Stimulated activated naive CD4-positive, alpha-beta T cell treated with Interleukin-2 at 50 U/mL for 16 hours (primary cell): ENCODE measurements around the gene NBPF14.
"Not testable (repeated sequence)": the region's sequence is repeated elsewhere in the genome, so short reads cannot be mapped to it uniquely, and the experiment has no call there.

Experiments
- DNase-seq: peaks from one replicate; lab custom pipeline; 2025; lab: John Stamatoyannopoulos, UW

NBPF14 gene, protein sequence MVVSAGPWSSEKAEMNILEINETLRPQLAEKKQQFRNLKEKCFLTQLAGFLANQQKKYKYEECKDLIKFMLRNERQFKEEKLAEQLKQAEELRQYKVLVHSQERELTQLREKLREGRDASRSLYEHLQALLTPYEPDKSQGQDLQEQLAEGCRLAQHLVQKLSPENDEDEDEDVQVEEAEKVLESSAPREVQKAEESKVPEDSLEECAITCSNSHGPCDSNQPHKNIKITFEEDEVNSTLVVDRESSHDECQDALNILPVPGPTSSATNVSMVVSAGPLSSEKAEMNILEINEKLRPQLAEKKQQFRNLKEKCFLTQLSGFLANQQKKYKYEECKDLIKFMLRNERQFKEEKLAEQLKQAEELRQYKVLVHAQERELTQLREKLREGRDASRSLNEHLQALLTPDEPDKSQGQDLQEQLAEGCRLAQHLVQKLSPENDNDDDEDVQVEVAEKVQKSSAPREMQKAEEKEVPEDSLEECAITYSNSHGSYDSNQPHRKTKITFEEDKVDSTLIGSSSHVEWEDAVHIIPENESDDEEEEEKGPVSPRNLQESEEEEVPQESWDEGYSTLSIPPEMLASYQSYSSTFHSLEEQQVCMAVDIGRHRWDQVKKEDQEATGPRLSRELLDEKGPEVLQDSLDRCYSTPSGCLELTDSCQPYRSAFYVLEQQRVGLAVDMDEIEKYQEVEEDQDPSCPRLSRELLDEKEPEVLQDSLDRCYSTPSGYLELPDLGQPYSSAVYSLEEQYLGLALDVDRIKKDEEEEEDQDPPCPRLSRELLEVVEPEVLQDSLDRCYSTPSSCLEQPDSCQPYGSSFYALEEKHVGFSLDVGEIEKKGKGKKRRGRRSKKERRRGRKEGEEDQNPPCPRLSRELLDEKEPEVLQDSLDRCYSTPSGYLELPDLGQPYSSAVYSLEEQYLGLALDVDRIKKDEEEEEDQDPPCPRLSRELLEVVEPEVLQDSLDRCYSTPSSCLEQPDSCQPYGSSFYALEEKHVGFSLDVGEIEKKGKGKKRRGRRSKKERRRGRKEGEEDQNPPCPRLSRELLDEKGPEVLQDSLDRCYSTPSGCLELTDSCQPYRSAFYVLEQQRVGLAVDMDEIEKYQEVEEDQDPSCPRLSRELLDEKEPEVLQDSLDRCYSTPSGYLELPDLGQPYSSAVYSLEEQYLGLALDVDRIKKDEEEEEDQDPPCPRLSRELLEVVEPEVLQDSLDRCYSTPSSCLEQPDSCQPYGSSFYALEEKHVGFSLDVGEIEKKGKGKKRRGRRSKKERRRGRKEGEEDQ (N-terminal part only)

DNA sequence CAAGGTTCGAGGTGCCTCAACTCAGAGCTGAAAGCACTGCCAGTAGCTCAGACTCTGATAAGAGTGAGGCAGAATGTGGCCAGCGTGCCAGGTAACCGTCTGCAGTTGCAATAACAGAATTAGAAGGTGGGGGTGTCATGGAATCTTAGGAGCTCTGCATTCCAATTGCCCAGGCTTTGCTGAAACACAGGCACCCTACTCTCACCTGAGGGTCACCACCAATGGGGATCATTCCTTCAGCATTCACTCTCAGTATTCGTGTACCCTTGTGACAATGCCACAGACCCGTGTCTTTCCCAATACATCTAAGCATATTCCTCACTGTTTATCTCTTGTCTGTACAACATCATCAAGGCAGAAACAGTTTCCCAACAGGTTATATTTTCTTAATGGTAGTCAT, at the start of gene NBPF14:
Gene NBPF14, minus strand, starts transcription at position 101 of the 400 bp plus-strand sequence. CDS start 294 bp downstream, outside the sequence.
- not testable (repeated sequence) for DNase-seq

DNA sequence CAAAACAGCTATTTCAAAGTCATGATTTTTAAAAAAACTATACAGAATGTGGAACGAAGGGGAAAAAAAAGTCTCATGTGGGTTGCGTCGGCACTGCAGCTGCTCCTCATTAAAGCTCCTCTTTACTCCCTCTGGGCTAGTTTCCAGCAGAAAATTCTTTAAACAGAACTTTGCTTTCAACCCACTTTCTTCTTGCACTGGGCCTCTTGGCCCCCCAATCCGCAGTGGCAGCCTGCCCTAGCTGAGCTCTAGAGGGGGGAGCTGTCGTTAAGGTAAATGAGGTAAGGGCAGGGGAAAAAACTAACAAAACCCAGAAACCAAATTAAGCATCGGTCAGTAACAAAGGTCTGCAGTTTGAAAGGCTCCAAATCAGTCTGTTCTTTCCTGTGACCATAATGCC, 29.6 kb upstream of the NBPF14 start:
- DNase-seq = not testable (repeated sequence)

DNA sequence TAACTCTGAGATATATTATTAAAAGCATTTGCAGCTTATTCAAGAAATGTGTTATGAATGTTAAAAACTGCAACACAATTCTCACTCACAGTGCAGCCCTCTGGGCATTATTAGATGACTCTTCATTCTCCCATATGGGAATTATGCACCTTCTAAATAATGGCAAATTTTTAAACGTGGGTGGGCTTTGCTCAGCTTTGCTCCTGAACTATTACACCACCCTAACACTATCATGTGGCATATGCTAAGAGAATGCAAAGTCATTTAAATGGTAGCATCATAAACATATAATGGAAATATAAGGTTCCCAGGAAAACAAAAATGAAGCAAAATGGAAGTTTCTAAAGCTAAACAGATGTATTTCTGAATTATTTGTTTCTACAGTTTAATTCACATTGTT, 22.4 kb upstream of the NBPF14 start:
- DNase-seq = not testable (repeated sequence)

DNA sequence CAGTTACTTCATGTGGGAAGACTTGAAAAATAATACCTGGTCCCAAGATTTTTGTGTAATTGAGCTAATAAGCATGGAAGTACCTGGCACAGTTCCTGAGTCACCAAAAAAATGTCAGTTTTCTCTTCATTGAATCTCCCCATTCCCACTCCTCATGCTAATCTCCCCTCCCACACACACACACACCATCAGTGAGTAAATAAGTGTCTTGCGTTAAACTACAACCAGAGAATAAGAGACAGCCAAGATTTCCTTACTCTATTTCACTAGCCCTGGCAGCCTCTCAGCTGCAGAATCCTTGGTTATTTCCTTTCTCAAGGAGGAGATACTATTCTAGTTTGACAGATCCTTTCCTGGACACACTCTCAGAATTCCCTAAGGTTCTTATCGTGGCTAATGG, 9.5 kb upstream of the NBPF14 start:
- not testable (repeated sequence) for DNase-seq

DNA sequence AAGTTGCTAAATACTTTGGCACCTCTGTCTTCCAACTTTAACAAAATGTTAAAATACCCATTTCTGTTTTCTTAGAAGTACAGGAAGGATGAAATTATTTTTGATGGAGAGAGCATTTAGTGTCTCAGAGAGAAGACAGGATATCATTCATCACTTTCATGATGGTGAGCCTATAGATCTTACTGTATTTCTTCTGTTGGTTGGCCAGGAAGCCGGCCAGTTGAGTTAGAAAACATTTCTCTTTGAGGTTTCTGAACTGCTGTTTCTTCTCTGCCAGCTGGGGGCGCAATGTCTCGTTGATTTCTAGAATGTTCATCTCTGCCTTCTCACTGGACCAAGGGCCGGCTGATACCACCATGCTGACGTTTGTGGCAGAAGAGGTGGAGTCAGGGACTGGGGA, 451 bp downstream of the NBPF14 start:
- DNase-seq = not testable (repeated sequence)

DNA sequence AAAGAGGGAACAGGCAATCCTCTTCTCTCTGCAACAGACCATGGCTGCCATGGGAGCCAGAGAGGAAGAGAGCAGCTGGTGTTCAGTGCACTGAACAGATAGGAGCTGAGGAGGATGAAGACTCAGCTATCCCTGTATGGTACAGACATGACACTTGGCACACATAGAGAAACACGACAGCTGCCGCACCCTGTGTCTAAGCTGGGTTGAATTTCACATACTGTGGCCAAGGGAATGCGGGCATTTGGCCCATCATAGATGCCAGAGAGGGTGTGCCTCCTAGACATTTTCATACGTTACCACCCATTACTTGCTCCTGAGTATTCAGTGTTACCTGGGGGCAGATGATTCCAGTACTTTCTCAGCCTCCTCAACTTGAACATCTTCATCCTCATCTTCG, 4.7 kb downstream of the NBPF14 start:
- DNase-seq = not testable (repeated sequence)

DNA sequence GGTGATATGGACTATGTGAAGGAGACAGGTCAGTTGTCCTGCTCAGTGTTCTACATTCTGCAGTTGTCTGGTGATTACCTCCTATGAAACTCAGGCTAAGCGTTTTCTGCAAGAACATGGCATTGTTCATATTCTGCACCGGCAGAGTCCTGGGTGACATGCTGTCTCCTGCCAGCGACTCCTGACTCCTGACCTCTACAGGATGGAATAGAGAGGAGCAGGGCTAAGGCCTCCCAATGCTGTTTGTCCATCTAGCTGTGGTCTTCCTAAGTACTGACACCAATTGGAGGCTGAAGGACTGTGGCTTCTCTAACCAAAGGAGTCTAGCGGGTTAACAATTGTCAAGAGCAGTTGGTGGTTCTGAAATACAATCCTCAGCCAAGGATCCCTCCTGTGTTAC, 63.7 kb downstream of the NBPF14 start:
- not testable (repeated sequence) for DNase-seq

DNA sequence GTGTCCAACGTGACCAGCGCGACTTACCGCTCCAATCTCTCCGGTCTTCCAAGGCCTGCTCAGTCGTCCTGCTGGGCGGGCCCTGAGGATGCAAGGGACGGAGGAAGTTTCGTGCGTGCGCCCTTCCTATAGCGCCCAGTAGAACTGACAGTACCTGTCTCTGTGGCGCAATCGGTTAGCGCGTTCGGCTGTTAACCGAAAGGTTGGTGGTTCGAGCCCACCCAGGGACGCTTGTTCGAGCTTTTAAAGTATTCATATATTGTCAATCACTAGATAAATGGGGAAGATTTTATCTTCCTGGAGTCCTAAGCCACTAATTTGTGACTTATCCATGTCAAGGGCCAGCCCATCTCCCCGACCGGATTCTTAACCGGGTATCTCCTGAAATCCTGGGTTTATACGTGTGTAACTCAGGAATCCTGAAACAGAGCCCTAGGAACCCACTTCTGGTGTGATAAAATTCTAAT, 66.7 kb downstream of the NBPF14 start:
- DNase-seq = peak; percentile 46

DNA sequence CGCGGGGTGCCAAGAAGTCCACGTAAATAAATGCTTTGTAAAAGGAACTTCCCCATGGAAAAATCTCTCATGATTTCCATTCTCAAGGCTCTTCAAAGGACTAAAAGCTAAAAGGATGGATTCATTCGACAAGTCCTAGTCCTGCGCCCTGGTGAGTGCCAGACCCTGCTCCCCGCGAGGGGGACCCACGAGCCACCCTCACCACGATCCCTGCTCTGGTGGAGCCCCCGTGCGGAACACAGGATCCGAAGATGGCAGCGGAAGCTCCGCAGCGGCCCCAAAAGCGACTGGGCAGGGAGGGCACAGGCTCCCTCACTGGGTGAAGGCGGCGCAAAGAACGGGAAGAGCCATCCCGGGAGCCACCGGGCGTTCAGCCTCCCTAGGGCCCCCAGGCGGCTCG, 67.2 kb downstream of the NBPF14 start:
- DNase-seq = not testable (repeated sequence)

DNA sequence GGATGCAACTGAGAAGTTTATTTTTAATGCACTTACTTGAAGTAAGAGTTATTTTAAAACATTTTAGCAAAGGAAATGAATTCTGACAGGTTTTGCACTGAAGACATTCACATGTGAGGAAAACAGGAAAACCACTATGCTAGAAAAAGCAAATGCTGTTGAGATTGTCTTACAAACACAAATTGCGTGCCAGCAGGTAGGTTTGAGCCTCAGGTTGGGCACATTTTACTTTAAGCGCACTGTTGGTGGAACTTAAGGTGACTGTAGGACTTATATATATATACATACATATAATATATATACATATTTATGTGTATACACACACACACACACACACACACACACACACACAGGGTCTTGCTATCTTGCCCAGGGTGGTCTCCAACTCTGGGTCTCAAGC, 69.2 kb downstream of the NBPF14 start:
- not testable (repeated sequence) for DNase-seq

DNA sequence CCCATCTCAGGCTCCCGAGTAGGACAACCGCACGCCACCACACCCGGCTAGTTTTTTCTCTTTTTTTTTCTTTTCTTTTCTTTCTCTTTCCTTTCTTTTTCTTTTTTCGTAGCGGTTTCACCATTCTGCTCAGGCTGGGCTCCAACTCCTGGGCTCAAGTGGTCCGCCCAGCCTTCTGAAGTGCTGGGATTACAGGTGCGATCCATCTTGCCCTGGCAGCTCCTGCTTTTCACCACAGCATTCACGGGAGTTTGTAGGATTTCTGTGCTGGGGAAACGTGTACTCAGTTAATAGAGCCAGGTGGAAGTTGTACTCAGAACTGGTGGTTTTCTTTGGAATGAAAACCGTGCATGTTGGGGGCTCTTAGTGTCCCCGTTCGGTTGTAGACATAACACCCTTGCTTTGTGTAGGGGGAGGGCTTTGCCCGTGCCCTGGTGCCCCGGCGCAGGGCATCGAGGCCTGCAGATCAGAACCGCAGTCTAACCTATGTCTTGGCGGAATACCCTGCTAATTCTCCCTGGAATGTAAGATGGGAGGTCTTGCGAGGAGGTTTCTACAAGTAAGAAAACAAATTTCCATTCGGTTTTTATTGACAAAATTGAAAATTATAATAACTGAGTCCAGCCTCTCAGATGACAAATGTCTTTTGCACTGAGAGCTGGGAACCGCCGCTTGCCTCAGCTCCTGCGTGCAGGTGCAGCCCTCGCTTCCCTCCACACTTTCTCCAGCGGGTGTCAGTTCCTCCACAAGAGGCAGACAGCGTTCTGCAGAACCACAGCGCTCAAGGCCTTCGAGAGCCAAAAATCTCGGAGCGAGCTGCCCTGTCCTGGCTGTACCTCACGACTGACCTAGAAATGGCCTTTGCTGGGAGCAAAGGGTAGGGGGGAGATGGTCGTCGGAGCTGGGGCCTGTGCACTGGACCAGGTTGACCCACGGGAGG, 72.3 kb downstream of the NBPF14 start:
- DNase-seq = not testable (repeated sequence)

DNA sequence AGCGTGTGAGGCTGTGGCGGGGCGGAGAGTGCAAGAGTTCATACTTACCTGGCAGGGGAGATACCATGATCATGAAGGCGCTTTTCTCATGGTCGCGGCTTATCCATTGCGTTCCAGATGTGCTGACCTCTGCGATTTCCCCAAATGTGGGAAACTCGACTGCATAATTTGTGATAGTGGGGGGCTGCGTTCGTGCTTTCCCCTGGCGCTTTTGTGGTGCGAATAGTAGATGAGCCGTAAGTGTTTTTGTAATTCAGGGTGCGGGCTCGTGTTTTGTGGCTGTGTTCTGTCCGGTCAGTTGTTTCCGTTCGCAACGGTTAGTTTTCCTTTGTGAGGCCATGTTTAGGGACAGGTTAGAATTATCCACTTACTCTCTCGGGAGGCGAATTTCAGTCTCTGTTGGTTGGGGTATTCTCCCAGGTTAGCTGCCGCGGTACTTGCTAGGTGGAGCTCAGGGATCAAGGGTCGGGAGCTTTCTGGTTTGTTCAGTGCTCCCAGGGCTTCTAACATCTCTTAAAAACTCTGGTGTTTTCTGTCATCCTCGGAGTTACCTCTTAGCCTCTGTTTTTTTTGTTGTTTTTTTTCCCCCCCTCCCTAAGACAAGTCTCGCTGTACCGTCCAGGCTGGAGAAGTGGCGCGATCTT, 73.1 kb downstream of the NBPF14 start:
- DNase-seq = peak; percentile 89

DNA sequence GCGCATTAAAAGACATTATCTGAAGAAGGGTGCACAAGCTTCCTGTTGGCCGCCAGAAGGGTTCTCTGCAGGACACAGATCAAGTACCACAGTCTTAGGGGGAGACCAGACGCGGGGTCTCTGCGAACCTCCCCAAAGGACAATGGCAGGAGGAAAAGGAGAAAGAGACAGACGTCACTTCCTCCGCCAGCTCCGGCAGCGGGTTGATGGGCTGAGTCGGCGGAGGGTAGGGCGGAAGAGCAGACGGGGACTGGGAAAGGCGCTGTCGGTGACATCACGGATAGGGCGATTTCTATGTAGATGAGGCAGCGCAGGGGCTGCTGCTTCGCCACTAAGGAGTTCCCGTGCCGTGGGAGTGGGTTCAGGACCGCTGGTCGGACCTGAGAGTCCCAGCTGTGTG, 73.7 kb downstream of the NBPF14 start:
- peak; percentile 82 for DNase-seq

DNA sequence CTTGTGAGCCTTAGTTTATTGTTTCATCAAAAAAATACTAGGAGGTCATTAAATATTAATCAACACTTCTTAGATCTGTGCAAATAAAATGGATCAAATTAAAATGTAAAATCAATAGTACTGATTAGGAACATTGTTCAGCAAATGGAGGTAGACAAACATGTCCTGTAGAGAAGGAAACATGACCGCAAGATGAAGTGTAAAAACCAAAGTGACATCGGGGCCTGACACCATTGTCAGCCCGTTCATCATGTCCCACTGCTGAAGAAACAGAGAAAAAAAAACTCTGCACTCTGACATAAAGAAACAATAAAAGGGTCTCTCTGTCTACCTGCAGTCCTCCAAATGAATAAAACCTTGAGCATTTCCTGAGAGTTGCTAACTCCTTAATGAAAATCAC, 81.5 kb downstream of the NBPF14 start:
- not testable (repeated sequence) for DNase-seq

DNA sequence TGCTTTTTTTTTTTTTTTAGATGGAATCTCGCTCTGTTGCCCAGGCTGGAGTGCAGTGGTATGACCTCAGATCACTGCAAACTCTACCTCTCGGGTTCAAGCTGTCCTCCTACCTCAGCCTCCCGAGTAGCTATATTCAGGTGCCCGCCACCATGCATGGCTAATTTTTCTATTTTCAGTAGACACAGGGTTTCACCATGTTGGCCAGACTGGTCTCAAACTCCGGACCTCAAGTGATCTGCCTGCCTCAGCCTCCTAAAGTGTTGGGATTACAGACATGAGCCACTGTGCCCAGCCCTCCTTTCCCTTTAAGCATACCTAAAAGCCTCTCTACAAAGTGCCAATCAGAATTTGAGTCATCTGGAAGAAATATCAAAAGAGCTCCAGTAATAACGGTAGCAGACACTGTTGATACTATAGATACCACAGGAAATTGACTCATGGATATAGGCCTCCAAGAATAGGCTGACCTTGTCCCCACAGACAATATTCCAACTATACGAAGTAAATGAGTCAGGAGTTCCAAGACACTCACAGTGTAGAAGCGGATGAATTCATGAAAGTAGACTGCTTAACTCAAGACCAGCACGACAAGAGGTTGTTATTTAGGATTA, 83.1 kb downstream of the NBPF14 start:
- not testable (repeated sequence) for DNase-seq

DNA sequence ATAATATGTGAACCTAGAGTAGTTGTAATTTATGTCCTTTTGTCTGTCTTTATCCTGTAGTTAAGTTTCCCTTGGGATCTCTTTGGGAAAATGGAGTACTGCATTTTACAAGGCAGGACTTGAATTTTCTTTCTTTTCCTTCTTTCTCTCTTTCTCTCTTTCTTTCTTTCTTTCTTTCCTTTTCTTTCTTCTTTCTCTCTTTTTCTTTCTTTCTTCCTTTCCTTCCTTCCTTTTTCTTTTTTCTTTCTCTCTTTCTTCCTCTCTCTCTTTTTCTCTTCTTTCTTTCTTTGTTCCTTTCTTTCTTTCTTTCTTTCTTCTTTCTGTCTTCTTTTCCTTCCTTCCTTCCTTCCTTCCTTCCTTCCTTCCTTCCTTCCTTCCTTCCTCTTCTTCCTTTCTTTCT, 101.9 kb downstream of the NBPF14 start:
- not testable (repeated sequence) for DNase-seq

DNA sequence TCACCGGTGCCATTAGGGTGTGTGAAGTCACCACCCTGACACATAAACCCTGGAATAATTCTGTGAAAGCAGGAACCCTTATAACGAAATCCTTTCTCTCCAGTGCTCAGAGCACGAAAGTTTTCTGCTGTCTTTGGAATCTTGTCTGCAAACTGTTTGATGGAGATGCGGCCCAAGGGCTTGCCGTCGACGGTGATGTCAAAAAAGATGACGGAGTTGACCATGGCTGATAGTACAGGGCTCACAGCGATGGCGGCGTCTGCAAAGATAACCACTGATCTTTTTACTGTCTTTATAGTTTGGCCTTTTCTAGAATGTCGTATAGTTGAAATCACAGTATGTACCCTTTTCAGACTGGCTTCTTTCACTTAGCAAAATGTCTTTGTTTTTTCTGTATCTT, 112.8 kb downstream of the NBPF14 start, which contains the start of gene PPIAL4G:
Gene PPIAL4G, minus strand, starts transcription at position 274 of the 400 bp plus-strand sequence. Its CDS starts 50 bp downstream, at position 224.
- DNase-seq = not testable (repeated sequence)
